GM18861 (cell line): Measurements from ENCODE around the gene FUOM.
"Not testable (repeated sequence)": the region's sequence is repeated elsewhere in the genome, so short reads cannot be mapped to it uniquely, and the experiment has no call there.

Experiments
- ATAC-seq: cut with Tn5 transposase; IDR thresholded peaks from one replicate; pipeline ENCODE4 v1.9.1; 2021; ENCODE audit not compliant: unreplicated experiment

Gene FUOM

DNA sequence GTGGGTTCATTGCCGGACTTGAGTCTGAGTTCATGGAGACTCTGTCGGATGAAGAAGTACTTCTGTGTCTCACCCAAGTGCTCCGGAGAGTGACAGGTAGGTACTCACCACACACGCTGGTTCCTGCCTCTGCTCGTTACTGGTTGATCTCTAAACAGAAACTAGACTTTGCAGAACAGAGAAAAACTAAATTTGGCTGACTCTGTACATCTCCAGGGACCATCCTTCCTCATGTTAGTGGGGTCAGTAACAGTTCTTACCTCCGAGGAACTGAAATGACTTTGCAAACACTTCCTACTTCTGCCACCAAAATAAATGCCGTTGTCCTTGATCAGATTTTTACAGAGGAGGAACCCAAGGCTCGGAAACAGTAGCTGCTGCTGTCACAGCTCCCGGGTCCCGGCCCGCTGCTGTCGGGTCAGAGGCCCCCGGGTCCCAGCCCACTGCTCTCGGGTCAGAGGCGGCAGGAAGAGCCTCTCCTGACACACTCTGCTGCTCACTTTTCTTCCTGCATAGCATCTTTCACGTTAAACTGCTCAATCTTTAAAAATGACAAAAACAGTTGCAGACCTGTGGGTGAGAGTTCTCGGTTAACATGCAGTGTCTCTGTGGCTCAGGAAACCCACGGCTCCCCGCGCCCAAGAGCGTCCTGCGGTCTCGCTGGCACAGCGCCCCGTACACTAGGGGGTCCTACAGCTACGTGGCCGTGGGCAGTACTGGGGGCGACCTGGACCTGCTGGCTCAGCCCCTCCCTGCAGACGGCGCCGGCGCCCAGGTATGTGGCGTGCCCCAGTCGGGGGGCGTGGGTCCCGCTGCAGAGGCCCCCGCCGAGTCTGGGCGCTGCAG lies 31.4 kb upstream of the FUOM start:
- ATAC-seq = peak; percentile 79

DNA sequence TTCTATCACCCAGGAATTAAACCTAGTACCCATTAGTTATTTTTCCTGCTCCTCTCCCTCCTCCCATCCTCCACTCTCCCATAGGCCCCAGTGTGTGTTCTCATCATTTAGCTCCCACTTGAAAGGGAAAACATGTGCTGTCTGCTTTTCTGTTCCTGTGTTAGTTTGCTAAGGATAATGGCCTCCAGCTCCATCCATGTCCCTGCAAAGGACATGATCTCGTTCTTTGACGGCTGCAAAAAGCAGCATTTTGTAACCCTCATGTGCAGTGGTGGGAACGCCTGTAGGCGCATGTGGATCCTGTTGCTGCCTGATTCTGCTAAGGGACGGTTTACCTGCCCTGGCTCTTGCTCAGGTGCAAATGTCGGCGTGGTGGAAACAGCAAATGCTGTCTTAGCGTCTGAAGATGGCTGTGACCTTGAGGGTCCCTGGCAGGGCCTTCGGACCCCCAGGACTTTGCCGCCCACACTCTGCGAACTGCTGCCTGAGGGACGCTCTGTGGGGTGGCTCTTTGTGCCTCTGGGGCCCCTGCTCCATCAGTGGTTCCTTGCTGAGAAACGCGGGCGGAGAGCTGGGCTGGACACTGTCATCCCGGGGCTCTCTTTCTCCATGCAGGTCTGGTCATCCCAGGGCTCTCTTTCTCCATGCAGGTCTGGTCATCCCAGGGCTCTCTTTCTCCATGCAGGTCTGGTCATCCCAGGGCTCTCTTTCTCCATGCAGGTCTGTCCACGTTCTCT lies 30.6 kb upstream of the FUOM start:
- no peak for ATAC-seq

DNA sequence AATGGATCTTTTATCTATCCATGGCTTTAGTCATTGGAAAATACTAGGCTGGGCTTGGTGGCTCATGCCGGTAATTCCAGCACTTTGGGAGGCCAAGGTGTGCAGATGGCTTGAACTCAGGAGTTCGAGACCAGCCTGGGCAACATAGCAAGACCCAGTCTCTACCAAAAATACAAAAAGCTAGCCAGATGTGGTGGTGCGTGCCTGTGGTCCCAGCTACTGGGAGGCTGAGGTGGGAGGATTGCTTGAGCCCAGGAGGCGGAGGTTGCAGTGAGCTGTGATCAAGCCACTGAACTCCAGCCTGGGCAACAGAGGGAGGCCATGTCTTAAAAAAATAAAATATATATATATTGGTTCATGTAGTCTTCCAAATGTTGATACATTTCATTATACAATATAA lies 29.1 kb upstream of the FUOM start:
- ATAC-seq = not testable (repeated sequence)

DNA sequence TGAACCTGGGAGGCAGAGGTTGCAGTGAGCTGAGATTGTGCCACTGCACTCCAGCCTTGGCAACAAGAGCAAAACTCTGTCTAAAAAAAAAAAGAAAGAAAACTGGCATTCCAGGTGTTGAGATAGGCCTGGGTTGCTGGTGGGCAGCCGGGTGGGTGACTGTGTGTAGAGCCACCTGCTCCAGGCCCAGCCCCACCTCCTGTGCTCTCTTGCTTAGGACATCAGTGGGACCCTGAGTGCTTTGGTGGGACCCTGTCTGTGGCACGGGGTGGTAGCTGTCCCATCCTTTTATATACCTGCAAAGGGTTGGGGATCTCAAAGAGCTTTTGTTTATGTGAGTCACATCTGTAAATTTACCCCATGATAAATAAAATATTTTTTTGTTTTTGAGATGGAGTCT lies 27.4 kb upstream of the FUOM start:
- no peak for ATAC-seq

DNA sequence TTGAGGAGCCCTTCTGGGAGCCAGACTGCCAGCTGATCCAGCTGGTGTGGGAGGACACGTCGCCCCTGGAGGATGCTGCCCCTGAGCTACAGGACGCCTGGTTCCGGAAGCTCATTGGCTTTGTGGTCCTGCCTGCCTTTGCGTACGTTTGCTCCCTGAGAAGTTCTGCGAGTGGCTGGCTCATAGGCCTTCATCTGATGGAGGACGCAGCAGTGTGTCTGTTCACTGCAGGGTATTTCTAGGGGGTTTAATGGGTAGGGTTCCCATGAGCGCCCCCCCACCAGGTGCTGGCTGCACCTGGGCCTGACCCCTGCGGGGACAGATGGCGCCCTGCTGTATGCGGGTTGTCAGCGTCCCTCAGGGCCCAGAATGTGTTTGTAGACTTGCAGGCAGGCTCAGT lies 26.3 kb upstream of the FUOM start:
- ATAC-seq = no peak

DNA sequence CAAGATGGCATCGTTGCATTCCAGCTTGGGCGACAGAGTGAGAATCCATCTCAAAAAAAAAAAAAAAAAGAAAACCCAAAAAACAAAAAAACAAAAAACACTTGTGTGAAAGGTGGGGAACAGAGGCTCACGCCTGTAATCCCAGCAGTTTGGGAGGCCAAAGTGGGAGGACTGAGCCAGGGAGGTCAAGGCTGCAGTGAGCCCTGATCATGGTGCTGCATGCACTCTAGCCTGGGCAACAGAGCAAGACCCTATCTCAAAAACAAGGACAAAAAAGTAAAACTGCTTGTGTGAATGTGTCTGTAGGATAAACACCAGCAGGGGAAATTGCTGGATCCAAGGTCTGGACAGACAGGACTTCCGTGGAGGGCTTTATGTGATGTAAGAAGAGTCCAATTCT lies 25.7 kb upstream of the FUOM start:
- ATAC-seq = no peak

DNA sequence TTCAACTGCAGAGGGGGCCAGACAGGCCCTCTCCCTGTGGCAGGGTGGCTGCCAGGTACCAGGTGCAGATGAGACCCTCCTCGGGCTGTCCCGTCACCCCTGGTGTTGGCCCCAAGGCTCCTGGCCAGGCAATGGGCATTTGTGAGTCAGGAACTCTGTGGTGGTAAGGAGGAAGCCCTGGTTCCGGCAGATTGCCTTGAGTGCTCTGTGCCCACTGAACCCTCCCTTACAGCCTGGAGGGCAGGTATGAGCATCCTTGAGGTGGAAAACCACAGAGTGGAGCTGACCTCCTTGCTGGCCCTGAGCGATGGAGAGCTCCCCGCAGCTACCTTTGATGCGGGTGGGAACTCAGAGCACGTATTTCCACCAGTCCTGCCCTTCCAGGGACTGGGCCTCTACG lies 23.2 kb upstream of the FUOM start:
- ATAC-seq = no peak

DNA sequence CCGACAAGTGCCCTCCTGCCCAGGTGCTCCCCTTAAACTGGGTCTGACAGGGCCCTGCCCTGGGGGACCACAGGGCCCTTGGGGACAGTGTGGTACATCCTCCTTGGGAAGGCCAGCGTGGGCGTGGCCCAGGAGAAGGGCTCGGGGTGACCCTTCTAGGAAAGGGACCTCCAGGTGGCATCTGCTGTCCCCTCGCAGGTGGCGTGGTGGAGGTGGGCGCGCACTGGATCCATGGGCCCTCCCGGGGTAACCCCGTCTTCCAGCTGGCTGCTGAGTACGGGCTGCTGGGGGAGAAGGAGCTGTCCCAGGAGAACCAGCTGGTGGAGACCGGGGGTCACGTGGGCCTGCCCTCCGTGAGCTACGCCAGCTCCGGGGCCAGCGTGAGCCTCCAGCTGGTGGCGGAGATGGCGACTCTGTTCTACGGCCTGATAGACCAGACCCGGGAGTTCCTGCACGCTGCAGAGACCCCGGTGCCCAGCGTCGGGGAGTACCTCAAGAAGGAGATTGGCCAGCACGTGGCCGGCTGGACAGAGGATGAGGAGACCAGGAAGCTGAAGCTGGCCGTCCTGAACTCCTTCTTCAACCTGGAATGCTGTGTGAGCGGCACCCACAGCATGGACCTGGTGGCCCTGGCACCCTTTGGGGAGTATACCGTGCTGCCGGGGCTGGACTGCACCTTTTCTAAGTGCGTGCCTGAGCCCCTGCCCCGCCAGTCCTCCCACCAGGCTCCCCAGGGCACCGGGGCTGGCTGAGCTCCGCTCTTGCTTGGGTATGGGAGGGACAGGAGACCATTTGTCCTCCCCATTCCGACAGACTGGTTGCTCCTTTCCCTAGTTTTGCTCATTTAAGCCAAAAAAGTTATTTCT lies 22.2 kb upstream of the FUOM start:
- ATAC-seq = peak; percentile 5

DNA sequence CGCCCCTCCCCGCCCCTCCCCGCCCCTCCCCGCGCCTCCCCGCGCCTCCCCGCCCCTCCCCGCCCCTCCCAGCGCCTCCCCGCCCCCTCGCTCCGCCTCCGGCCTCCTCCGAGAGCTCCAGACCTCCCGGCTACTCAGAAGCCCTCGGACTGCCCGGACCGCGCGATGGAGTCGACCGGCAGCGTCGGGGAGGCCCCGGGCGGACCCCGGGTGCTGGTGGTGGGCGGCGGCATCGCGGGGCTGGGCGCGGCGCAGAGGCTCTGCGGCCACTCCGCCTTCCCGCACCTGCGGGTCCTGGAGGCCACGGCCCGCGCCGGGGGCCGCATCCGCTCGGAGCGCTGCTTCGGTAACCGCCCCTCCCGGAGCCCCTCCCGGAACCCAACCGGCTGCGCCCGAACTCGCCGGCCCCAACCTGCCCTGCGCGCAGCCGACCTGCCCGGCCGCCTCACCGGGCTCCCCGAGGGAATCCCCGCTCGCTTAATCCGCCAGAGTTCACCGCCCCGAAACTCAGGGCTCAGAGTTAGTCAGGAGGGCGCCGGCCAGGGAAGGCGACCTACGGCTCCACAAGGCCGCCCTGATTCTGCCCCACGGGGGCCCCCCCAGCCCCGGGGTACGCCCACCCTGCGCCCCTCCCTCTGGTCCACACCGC lies 21.5 kb upstream of the FUOM start, which contains the start of gene PAOX:
TSS of gene PAOX (plus strand) at position 111 of the 649 bp plus-strand sequence. CDS start at position 166, 55 bp downstream.
- ATAC-seq = peak; percentile 36

DNA sequence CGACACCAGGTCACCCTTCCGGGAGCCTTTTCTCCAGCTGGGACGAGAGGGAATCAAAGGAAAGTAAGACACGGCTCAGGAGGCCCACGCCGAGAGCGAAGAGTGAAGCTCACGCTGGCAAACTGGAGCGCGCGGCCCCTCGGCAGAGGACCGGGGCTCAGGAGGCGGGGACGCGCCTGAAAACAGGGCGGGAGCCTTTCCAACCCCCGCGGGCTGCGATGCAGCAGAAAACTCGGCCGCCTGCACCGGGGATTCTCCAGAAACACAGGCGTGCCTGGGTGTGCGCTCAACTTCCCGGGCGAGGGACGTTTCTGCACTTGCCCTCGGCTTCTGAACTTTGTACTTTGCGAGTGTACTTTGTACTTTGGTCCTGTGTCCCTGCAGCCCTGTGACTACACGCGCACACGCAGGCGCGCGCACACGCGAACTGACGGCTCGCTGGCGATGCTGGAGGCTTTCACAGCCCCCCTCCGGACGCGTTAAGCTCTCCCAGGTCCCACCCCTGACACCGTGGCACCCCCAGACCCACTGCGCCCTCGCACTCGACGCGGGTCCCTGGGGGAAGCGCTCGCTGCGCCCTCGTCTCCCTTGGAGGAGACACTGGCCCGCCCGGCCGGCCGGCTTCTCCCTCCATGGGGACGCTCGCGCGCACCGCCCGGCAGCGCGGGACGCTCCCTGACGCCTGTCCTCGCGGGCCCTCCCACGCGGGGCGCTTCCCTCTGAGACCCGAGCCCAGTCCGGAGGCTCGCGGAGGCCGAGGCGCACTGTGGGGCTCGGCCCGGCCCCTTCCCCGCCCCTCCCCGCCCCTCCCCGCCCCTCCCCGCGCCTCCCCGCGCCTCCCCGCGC lies 20.7 kb upstream of the FUOM start:
- peak; percentile 27 for ATAC-seq

DNA sequence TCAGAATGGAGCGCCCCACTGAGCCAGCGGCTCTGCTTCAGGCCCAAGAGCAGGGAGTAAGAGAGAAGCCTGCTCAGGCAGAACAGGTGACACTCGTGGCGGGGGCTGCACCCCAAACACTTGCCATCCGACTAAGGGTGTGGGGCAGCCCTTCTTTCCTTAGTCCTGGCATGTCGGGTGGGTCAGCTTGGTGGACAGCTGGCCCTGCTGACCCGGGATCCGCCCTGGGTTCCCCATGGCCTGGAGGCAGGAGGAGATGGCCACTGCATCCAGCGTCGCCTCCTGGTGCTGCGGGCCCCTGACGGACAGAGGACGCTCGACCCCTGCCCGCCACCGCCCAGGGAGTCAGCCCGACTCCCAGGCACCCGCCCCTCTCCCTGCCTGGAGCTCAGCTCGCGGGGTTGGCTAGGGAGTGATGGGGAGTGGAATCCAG lies 20.0 kb upstream of the FUOM start:
- ATAC-seq = no peak

DNA sequence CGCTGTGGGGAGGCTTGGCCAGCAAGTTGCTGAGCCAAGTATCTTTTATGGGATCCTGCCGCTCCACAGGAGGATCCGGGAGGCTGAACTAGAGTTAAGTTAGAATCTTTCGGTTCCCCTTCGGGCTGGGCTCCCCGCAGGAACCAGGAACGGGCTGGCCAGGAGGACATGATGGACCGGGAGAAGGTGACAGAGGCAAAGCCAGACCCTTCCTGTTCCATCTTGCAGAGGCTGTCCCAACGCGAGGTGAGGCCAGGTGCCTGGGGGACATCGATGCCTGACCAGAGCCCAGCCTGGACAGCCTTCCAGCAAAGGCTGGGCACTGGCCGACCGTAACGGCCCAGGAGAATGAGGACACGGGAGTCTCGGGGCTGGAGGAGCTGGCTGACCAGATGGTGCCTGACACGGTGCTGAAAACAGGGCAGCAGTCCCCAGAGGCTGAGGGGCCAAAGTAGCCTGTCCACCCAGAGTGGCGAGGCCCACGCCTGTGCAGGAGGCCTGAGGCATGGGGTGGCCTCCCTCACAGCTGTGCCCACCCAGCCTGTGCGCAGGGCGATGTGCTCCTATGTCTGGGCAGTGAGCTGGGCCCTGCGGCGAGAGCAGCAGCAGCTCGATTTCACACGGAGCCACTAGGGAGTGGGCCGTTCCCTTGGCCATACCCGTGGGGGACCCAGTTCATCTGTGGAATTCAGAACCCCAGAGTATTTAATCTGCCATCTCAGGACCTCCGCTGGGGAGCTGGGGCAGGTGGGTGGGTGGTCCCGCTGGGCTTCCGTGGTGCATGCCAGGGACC lies 19.4 kb upstream of the FUOM start:
- ATAC-seq = no peak

DNA sequence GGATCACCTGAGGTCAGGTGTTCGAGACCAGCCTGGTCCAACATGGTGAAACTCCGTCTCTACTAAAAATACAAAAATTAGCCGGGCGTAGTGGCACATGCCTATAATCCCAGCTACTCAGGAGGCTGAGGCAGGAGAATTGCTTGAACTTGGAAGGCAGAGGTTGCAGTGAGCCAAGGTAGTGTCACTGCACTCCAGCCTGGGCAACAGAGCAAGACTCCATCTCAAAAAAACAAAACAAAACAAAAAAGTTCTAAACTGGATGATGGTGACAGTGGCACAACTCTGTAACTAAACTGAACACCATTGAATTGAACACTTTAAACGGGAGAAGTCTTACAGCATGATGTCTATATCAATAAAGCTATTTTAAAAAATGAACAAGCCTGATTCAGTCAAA lies 18.4 kb upstream of the FUOM start:
- ATAC-seq = not testable (repeated sequence)

DNA sequence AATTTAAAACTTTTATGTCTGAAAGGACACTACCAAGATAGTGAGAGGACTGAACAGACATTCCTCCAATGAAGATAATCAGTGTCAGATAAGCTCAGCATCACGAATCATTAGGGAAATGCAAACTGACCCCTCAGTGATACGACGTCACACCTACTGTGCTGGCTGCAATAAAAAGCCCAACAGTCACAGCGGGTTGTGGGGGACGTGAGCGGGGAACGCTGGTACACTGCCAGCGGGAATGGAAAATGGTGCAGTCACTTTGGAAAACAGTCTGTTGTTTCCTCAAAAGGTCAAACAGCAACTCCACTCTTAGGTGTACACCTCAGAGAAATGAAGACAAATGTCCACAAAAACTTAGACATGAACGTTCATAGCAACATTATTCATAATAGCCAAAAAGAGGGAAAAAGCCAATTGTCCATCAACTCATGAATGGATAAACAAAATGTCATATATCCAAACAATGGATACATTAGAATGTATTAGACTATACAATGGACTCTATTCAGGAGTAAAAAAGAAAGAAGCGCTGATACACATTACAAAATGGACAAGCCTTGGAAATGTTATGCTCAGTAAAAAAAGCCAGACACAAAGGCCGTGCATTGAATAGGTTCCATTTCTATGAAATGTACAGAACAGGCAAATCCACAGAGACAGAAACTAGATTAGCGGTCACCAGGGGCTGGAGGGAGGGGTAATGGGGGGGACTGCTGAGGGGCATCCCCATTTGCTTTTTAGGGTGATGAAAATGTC lies 17.7 kb upstream of the FUOM start:
- ATAC-seq = no peak

DNA sequence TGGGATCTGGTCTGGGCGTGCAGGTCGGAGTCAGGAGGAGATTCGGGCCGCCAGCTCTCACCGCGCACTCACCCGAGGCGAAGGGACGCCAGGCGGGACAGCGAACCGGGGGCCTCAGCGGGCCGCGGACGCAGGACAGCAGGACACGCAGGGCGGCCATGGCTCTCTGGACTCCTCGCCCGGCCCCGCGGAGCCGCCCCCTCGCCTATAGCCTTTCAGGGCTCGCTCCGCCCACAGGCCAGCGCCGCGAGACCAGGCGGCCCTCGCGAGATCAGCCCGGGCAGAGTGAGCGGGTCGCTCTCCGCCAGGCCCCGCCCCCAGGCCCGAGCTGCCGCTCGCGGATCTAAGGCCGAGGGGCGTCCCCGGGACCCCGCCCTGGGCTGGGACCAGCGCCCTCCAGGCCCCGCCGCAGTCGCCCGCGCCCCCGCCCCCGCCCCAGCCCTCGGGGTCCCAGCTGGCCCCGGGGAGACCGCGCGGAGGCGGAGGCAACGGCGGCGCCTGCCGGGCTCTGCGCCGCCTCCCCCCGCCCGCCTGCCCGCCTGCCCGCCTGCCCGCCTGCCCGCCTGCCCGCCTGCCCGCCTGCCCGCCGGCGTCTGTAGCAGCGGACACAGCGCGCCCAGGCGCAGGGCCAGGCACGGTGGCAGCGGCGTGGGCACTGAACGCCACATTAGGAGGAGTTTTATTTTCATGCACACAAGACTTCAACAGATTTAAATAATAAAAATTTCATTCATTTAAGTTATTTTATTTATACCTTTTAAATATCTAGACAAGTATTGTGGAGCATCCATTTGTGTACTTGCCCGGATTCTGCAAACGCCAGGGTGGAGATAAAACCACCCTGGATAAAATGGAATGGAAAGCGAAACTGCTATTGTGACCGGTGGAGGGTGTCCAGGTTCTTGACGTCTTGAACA lies 15.6 kb upstream of the FUOM start, which contains the start of gene ECHS1:
TSS of gene ECHS1 (minus strand) at position 181 of the 917 bp plus-strand sequence. CDS start at position 160, 21 bp downstream.
- ATAC-seq = peak; percentile 96

DNA sequence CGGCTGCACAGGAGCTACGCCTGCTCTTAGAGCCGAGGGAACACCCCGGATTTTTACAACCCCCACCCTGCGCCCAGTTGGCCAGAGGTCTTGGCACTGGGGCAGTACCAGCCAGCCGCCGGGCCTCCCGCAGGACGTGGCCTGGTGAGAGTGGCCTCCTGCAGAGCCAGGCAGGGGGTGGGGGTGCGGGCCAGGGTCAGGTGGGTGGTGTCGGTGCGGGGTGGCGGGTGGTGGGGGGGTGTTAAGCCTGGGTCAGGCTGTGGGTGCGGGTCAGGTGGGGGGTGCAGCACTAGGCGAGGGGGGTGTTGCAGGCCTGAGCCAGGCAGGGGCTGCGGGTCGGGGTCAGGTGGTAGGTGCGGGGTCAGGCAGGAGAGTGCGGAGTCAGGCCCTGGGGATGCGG lies 14.7 kb upstream of the FUOM start:
- no peak for ATAC-seq
